Measurements from ENCODE around the gene TH.

GRCh38 chr11:2140411-2141400, 30.9 kb downstream of the TH start:
- TF ChIP-seq, protein P1, sequence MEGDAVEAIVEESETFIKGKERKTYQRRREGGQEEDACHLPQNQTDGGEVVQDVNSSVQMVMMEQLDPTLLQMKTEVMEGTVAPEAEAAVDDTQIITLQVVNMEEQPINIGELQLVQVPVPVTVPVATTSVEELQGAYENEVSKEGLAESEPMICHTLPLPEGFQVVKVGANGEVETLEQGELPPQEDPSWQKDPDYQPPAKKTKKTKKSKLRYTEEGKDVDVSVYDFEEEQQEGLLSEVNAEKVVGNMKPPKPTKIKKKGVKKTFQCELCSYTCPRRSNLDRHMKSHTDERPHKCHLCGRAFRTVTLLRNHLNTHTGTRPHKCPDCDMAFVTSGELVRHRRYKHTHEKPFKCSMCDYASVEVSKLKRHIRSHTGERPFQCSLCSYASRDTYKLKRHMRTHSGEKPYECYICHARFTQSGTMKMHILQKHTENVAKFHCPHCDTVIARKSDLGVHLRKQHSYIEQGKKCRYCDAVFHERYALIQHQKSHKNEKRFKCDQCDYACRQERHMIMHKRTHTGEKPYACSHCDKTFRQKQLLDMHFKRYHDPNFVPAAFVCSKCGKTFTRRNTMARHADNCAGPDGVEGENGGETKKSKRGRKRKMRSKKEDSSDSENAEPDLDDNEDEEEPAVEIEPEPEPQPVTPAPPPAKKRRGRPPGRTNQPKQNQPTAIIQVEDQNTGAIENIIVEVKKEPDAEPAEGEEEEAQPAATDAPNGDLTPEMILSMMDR (conservative IDR thresholded peaks at IDR 0.05; ENCODE audit: low read length), result no peak
- no peak for TF ChIP-seq EZH2phosphoT487 (IDR thresholded peaks at IDR 0.05; ENCODE audit: borderline replicate concordance, low read depth, low read length)

Measured in OCI-LY7 (cell line).